ENCODE results near the gene ENO1. TPM values are rescaled to one million over a fixed set of nuclear protein-coding genes. Genes with fewer than 3 reads are reported as not detected.

ENO1 gene
- total RNA-seq, 6 donors from 2014 or later = 259 to 1,187 (median 717) TPM

- 75 to 84% methylated on average over 6 of the region's 6 CpGs for WGBS, 2 donors
- TF ChIP-seq CTCF (IDR thresholded peaks at IDR 0.05) = no peak
- TF ChIP-seq POLR2A (IDR thresholded peaks at IDR 0.05) = no peak
- TF ChIP-seq POLR2AphosphoS5 (IDR thresholded peaks at IDR 0.05) = no peak
- no peak for TF ChIP-seq EP300 (IDR thresholded peaks at IDR 0.05)
- ATAC-seq (ENCODE audit: low FRiP score in 2 of 2) (no peak), DNase-seq (no peak)
- H3K27ac ChIP-seq = no peak overlapping the region
- peaks cover 7 to 12% (median 9%) of the 10 kb centered on the region in 4 donors for H3K4me1 ChIP-seq
- no peaks in the 10 kb centered on the region for H3K9me3 ChIP-seq
- H3K4me3 ChIP-seq = no peak overlapping the region
- no peaks in the 10 kb centered on the region for H3K27me3 ChIP-seq
- no peaks in the 10 kb centered on the region for H3K36me3 ChIP-seq
Measured at GRCh38 chr1:8892026-8892425, 13.5 kb upstream of the ENO1 start.

GRCh38 chr1:8891401-8891800 is 12.9 kb upstream of the ENO1 start:
- H3K9me3 ChIP-seq = no peaks in the 10 kb centered on the region
- peaks cover 7 to 12% (median 9%) of the 10 kb centered on the region in 4 donors for H3K4me1 ChIP-seq
- DNase-seq = no peak
- 65 to 76% methylated on average over 3 of the region's 3 CpGs for WGBS, 2 donors
- no peak overlapping the region for H3K4me3 ChIP-seq
- H3K27me3 ChIP-seq = no peaks in the 10 kb centered on the region
- H3K27ac ChIP-seq = no peak overlapping the region
- TF ChIP-seq POLR2AphosphoS5 (IDR thresholded peaks at IDR 0.05) (no peak), EP300 (IDR thresholded peaks at IDR 0.05) (no peak), CTCF (IDR thresholded peaks at IDR 0.05) (no peak), POLR2A (IDR thresholded peaks at IDR 0.05) (no peak)
- no peaks in the 10 kb centered on the region for H3K36me3 ChIP-seq
- ATAC-seq (ENCODE audit: low FRiP score in 2 of 2) = no peak

GRCh38 chr1:8889925-8890785 is 11.7 kb upstream of the ENO1 start:
- Histone ChIP-seq H3K4me1 (peaks cover 7 to 12% (median 9%) of the 10 kb centered on the region in 4 donors), H3K27me3 (no peaks in the 10 kb centered on the region), H3K27ac (peak overlapping the region; percentile 22 to 70 (median 64)), H3K9me3 (no peaks in the 10 kb centered on the region), H3K4me3 (peak overlapping the region in 2 of 4 donors; percentile 3 to 18), H3K36me3 (no peaks in the 10 kb centered on the region)
- DNase-seq (peak; percentile 78 to 86), ATAC-seq (ENCODE audit: low FRiP score in 2 of 2) (peak; percentile 91 to 94)
- TF ChIP-seq CTCF (IDR thresholded peaks at IDR 0.05) (no peak), POLR2A (IDR thresholded peaks at IDR 0.05) (no peak), EP300 (IDR thresholded peaks at IDR 0.05) (peak in 1 of 4 donors; percentile 3), POLR2AphosphoS5 (IDR thresholded peaks at IDR 0.05) (no peak)
- 36 to 38% methylated on average over 17 to 18 of the region's 18 CpGs for WGBS, 2 donors

GRCh38 chr1:8889103-8889846 is 10.8 kb upstream of the ENO1 start:
- H3K9me3 ChIP-seq = no peaks in the 10 kb centered on the region
- 54 to 62% methylated on average over 11 of the region's 11 CpGs for WGBS, 2 donors
- TF ChIP-seq POLR2AphosphoS5 (IDR thresholded peaks at IDR 0.05) (no peak), EP300 (IDR thresholded peaks at IDR 0.05) (no peak), CTCF (IDR thresholded peaks at IDR 0.05) (no peak), POLR2A (IDR thresholded peaks at IDR 0.05) (no peak)
- H3K36me3 ChIP-seq = no peaks in the 10 kb centered on the region
- H3K27ac ChIP-seq = peak overlapping the region; percentile 4 to 70 (median 44)
- H3K27me3 ChIP-seq = no peaks in the 10 kb centered on the region
- peaks cover 7 to 12% (median 9%) of the 10 kb centered on the region in 4 donors for H3K4me1 ChIP-seq
- DNase-seq (peak in 1 of 2 donors; percentile 80), ATAC-seq (ENCODE audit: low FRiP score in 2 of 2) (peak; percentile 47 to 54)
- no peak overlapping the region for H3K4me3 ChIP-seq

Data from upper lobe of left lung (tissue), 6 donors.